HCT116 (cell line): ENCODE data around the gene PAX6. TPM values are rescaled to one million over a fixed set of nuclear protein-coding genes. Genes with fewer than 3 reads are reported as not detected.

Source experiments
- ATAC-seq: fragments of 200-7000 bp; cut with Tn5 transposase; 2 replicates; pipeline ENCODE4 v1.9.1; 2020; ENCODE audit warnings: mild to moderate bottlenecking, moderate library complexity
- BruUV-seq: library from RNA; stranded (reverse); fragments of 400-500 nt; replicated peaks from 2 replicates; lab custom pipeline; 2021; lab: Mats Ljungman, UMichigan
- CTCF ChIA-PET: fragments of 300-600 bp; sonication (Branson Sonifier 250); formaldehyde crosslinking; loops from one replicate; lab custom pipeline; 2021; ENCODE audit warnings: antibody characterized with exemption; lab: Charles Lee
- POLR2A ChIA-PET: fragments of 300-600, 350-600 bp; sonication (Branson Sonifier 250); formaldehyde crosslinking; loops from one replicate; lab custom pipeline; 2021; ENCODE audit warnings: antibody characterized with exemption; lab: Charles Lee
- RAD21 ChIA-PET, 2 experiments: fragments of 300-600 bp; sonication (Branson Sonifier 250); formaldehyde crosslinking; loops; one replicate each; lab custom pipeline; 2023; ENCODE audit warnings: low total read pairs in 2 of 2; ENCODE audit not compliant: uncharacterized antibody in 2 of 2, unreplicated experiment in 2 of 2, low non-redundant PET in 1 of 2; lab: Charles Lee
- DNase-seq: peaks from one replicate; pipeline ENCODE4 v3.0.0-alpha.2; 2010; ENCODE audit warnings: low read depth, low spot score
- H2AFZ ChIP-seq: fragments of 200-600 bp; shearing (Covaris generic), sonication (generic); 2 replicates; pipeline ENCODE4 v1.6.1; 2017; ENCODE audit warnings: low read depth, mixed run types, mixed read lengths, antibody characterized with exemption, low read length; ENCODE audit not compliant: poor library complexity, severe bottlenecking
- H3K27ac ChIP-seq: 2 replicates; pipeline ENCODE4 v1.5.1; 2012; ENCODE audit warnings: low read depth, low read length
- H3K27me3 ChIP-seq: fragments of 200-600 bp; sonication (generic); 2 replicates; pipeline ENCODE4 v1.6.1; 2016; ENCODE audit warnings: mixed run types, low read length, mixed read lengths; ENCODE audit not compliant: insufficient read depth
- H3K36me3 ChIP-seq, 2 experiments: fragments of 200-500 bp in 1 of 2; fragments of 200-600 bp in 1 of 2; sonication (Bioruptor generic) in 1 of 2; sonication (generic) in 1 of 2; 2 replicates each; pipeline versions ENCODE4 v1.5.1 to v1.6.1; 2014 to 2016; ENCODE audit warnings: low read length in 2 of 2, inconsistent platforms in 1 of 2, mixed read lengths in 1 of 2, mixed run types in 1 of 2; ENCODE audit not compliant: insufficient read depth in 2 of 2, control insufficient read depth in 1 of 2
- H3K4me1 ChIP-seq, 2 experiments: fragments of 200-600 bp in 1 of 2; sonication (generic) in 1 of 2; 2 replicates each; pipeline versions ENCODE4 v1.5.1 to v1.6.1; 2012 to 2017; ENCODE audit warnings: low read length in 2 of 2, inconsistent platforms in 1 of 2, mild to moderate bottlenecking in 1 of 2, mixed read lengths in 1 of 2, mixed run types in 1 of 2, moderate library complexity in 1 of 2; ENCODE audit not compliant: insufficient read depth in 2 of 2, control insufficient read depth in 1 of 2
- H3K4me2 ChIP-seq: fragments of 200-600 bp; sonication (generic); 2 replicates; pipeline ENCODE4 v1.6.1; 2017; ENCODE audit warnings: mixed run types, low read length, mixed read lengths
- H3K4me3 ChIP-seq, 2 experiments: fragments of 200-600 bp in 1 of 2; sonication (generic) in 1 of 2; replicated peaks in 1 of 2; 2 replicates each; pipeline ENCODE4 v1.5.1; 2011 to 2016; ENCODE audit warnings: low read length in 2 of 2, control low read depth in 1 of 2, low read depth in 1 of 2, mild to moderate bottlenecking in 1 of 2, mixed read lengths in 1 of 2, mixed run types in 1 of 2
- H3K79me2 ChIP-seq: fragments of 200-600 bp; sonication (generic); 2 replicates; pipeline ENCODE4 v1.6.1; 2017; ENCODE audit warnings: mild to moderate bottlenecking, mixed run types, low read length, moderate library complexity, mixed read lengths; ENCODE audit not compliant: insufficient read depth
- H3K9ac ChIP-seq: fragments of 200-600 bp; sonication (generic); 2 replicates; pipeline ENCODE4 v1.6.1; 2016; ENCODE audit warnings: low read length, mixed read lengths
- H3K9me2 ChIP-seq: fragments of 200-600 bp; sonication (generic), shearing (Covaris generic); 2 replicates; pipeline ENCODE4 v1.6.1; 2017; ENCODE audit warnings: mixed run types, mild to moderate bottlenecking, moderate library complexity; ENCODE audit not compliant: insufficient read depth
- H3K9me3 ChIP-seq, 2 experiments: fragments of 200-500 bp in 1 of 2; fragments of 200-600 bp in 1 of 2; sonication (Bioruptor generic) in 1 of 2; sonication (generic) in 1 of 2; 2 replicates each; pipeline ENCODE4 v1.6.1; 2014 to 2017; ENCODE audit warnings: low read length in 2 of 2, mixed read lengths in 2 of 2, inconsistent platforms in 1 of 2, low read depth in 1 of 2, mild to moderate bottlenecking in 1 of 2, mixed run types in 1 of 2, moderate library complexity in 1 of 2; ENCODE audit not compliant: control insufficient read depth in 1 of 2, insufficient read depth in 1 of 2
- H4K20me1 ChIP-seq: fragments of 200-600 bp; sonication (generic), shearing (Covaris generic); 2 replicates; pipeline ENCODE4 v1.6.1; 2017; ENCODE audit warnings: mixed run types, mild to moderate bottlenecking, moderate library complexity; ENCODE audit not compliant: insufficient read depth
- ELF1 ChIP-seq: IDR thresholded peaks from 2 replicates; pipeline ENCODE4 v1.6.1; 2012; ENCODE audit warnings: low read depth, borderline replicate concordance
- EZH2 ChIP-seq: fragments of 200-600 bp; sonication (generic); IDR thresholded peaks from 2 replicates; pipeline ENCODE4 v1.6.1; 2017; ENCODE audit warnings: antibody characterized with exemption, mixed run types
- SIN3A ChIP-seq: IDR thresholded peaks from 2 replicates; pipeline ENCODE4 v1.6.1; 2012; ENCODE audit warnings: low read depth
- SP1 ChIP-seq: IDR thresholded peaks from 2 replicates; pipeline ENCODE4 v1.6.1; 2012; ENCODE audit warnings: low read depth
- intact Hi-C: fragments of 100-400 bp; cut with micrococcal nuclease; formaldehyde crosslinking; loops from 2 replicates; pipeline ENCODE4 v1.10.0; 2022
- total RNA-seq: library from RNA; stranded (reverse); gene quantifications from one replicate; pipeline ENCODE4 v1.2.1, GENCODE V29; 2021; ENCODE audit not compliant: unreplicated experiment
- TF ChIP-seq, protein P1 (sequence below): IDR thresholded peaks from 2 replicates; pipeline ENCODE4 v1.6.1; 2011; ENCODE audit warnings: mild to moderate bottlenecking, low read length, moderate library complexity; ENCODE audit not compliant: insufficient replicate concordance; ENCODE audit errors: extremely low read depth

The PAX6 gene
- total RNA-seq, 1 experiment from 2014 or later: 5.3 TPM

DNA sequence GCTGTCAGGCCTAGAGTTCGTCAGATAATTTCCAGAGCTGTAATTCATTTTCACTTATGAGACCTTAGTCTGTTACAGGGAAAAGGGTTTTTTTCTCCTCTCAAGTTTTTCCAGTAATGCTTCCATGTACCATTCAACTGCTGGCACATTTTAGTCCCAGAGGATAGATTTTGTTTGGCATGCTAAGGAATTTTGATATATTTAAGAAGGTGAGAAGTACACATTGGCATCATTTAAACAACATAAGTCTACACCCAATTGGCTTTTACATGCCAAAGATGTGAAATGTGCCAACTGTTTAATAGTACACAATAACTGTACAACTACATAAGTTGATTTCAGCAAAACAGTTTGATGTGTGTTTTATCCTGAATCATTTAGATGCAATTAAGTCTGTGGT lies 71.0 kb downstream of the PAX6 start:
- BruUV-seq: no TSS peak
- no peak overlapping the region for H3K27ac ChIP-seq
- no peaks in the 10 kb centered on the region for H3K9me3 ChIP-seq
- H2AFZ ChIP-seq: no peak overlapping the region
- POLR2A ChIA-PET: no interaction called here
- intact Hi-C loops: no loop called here
- no peaks in the 10 kb centered on the region for H3K4me1 ChIP-seq
- H3K79me2 ChIP-seq: no peaks in the 10 kb centered on the region
- H3K9me2 ChIP-seq: no peaks in the 10 kb centered on the region
- ATAC-seq (no peak), DNase-seq (no peak)
- H3K9ac ChIP-seq: no peak overlapping the region
- no peaks in the 10 kb centered on the region for H3K36me3 ChIP-seq
- no peaks in the 10 kb centered on the region for H3K27me3 ChIP-seq
- H4K20me1 ChIP-seq: no peaks in the 10 kb centered on the region
- TF ChIP-seq, protein P1, sequence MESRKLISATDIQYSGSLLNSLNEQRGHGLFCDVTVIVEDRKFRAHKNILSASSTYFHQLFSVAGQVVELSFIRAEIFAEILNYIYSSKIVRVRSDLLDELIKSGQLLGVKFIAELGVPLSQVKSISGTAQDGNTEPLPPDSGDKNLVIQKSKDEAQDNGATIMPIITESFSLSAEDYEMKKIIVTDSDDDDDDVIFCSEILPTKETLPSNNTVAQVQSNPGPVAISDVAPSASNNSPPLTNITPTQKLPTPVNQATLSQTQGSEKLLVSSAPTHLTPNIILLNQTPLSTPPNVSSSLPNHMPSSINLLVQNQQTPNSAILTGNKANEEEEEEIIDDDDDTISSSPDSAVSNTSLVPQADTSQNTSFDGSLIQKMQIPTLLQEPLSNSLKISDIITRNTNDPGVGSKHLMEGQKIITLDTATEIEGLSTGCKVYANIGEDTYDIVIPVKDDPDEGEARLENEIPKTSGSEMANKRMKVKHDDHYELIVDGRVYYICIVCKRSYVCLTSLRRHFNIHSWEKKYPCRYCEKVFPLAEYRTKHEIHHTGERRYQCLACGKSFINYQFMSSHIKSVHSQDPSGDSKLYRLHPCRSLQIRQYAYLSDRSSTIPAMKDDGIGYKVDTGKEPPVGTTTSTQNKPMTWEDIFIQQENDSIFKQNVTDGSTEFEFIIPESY: no peak
- TF ChIP-seq EZH2 (no peak), SP1 (no peak), ELF1 (no peak), SIN3A (no peak)
- TF ChIP-seq, all 23 proteins: peak for 0
- ChIA-PET CTCF (no interaction called here), RAD21 (no interaction called here)
- H3K4me3 ChIP-seq: no peak overlapping the region
- no peak overlapping the region for H3K4me2 ChIP-seq
